Measurements from ENCODE around the gene DSN1. TPM values are rescaled to one million over a fixed set of nuclear protein-coding genes. Genes with fewer than 3 reads are reported as not detected.

The DSN1 gene
- total and polyA plus RNA-seq, 9 of the 15 experiments (the other 6 are each of a cell fraction or from before 2014, with no cell fraction given) = 23.3 to 45.3 (median 31.1) TPM

- TF ChIP-seq RBM34 (IDR thresholded peaks at IDR 0.05; ENCODE audit: borderline replicate concordance, insufficient read depth, low read length) (no peak), THAP12 (CRISPR knock-in tag; IDR thresholded peaks at IDR 0.05) (no peak), ATF7 (IDR thresholded peaks at IDR 0.05) (no peak), HNRNPUL1 (IDR thresholded peaks at IDR 0.05; ENCODE audit: low read length) (no peak), BCLAF1 (IDR thresholded peaks at IDR 0.05; ENCODE audit: borderline replicate concordance in 1 of 2, control insufficient read depth in 1 of 2, low read depth in 2 of 2, low read length in 1 of 2) (no peak), CLOCK (CRISPR knock-in tag; IDR thresholded peaks at IDR 0.05; ENCODE audit: borderline replicate concordance) (no peak), ZNF12 (CRISPR knock-in tag; IDR thresholded peaks at IDR 0.05) (no peak), ZNF384 (IDR thresholded peaks at IDR 0.05; ENCODE audit: low read depth, low read length) (no peak), ZZZ3 (IDR thresholded peaks at IDR 0.05) (no peak), SP1 (CRISPR knock-in tag; IDR thresholded peaks at IDR 0.05) (no peak), HOMEZ (CRISPR knock-in tag; IDR thresholded peaks at IDR 0.05) (no peak), ZNF282 (CRISPR knock-in tag; IDR thresholded peaks at IDR 0.05) (no peak), CCNT2 (IDR thresholded peaks at IDR 0.05; ENCODE audit: borderline replicate concordance, extremely low read depth, insufficient read length, low read depth, low read length) (peak; percentile 48), NEUROD1 (IDR thresholded peaks at IDR 0.05; ENCODE audit: borderline replicate concordance, low read depth, low read length, partially characterized antibody) (no peak), ETS2 (tag; IDR thresholded peaks at IDR 0.05; ENCODE audit: borderline replicate concordance, poor library complexity, severe bottlenecking) (no peak), ZNF232 (CRISPR knock-in tag; IDR thresholded peaks at IDR 0.05) (no peak), NFIX (CRISPR knock-in tag; IDR thresholded peaks at IDR 0.05; ENCODE audit: low read depth) (no peak), SMARCA4 (IDR thresholded peaks at IDR 0.05) (no peak)
Measured at GRCh38 chr20:36745927-36746659, 27.5 kb downstream of the DSN1 start, which contains the start of gene NDRG3 (continued).

Measured in K562 (cell line).